Activated CD8-positive, alpha-beta memory T cell treated with anti-CD3 and anti-CD28 coated beads for 24 hours (primary cell): Measurements from ENCODE around the gene PLTP.
"Not testable (repeated sequence)": the region's sequence is repeated elsewhere in the genome, so short reads cannot be mapped to it uniquely, and the experiment has no call there.

Experiments
- DNase-seq: peaks from one replicate; pipeline ENCODE4 v3.0.0-alpha.2; 2020

Gene PLTP

GRCh38 chr20:45919542-45920399, 7.8 kb upstream of the PLTP start:
- DNase-seq = no peak

DNA sequence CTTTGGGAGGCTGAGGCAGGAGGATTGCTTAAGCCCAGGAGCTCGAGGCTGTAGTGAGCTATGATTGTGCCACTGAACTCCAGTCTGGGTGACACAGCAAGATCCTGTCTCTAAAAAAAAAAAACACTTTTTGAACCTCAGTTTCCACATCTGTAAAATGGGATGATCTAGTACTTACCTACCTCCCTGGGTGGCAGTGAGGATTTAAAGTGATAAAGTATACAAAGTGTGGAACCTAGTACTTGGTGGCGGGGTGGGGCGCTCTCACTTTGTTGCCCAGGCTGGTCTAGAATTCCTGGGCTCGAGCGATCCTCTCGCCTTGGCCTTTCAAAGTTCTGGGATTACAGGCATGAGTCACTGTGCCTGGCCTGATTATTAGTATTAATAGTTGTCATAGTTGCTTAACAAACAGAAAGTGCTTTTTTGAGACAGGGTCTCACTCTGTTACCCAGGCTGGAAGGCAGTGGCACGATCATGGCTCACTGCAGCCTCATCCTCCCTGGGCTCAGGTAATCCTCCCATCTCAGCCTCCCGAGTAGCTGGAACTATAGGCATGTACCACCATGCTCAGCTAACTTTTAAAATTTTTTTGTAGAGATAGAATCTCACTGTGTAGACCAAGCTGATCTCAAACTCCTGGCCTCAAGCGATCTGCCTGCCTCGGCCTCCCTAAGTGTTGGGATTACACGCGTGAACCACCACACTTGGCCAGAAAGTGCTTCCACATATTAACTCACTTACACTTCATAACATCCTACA, 7.0 kb upstream of the PLTP start:
- no peak for DNase-seq

GRCh38 chr20:45918182-45918737, 6.3 kb upstream of the PLTP start:
- no peak for DNase-seq

- no peak for DNase-seq
Measured at GRCh38 chr20:45917790-45918141, 5.8 kb upstream of the PLTP start.

DNA sequence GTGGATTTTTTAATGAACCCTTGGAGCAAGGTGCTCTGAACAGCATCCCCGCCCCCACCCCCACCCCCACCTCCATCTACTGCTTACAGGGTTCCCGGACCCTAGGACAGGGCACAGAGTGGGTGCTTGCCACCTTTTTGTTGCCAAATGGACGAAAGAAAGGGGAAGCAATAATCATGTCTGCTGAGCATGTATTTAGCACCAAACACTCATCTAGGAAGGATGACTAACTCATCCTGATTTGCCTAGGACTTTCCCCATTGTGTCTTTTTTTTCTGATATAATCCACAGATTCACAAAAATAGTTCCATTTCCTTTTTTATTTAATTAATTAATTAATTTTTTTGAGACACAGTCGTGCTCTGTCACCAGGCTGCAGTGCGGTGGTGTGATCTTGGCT, 1.2 kb upstream of the PLTP start:
- DNase-seq = no peak

GRCh38 chr20:45912344-45912682, 358 bp upstream of the PLTP start:
- no peak for DNase-seq

GRCh38 chr20:45910670-45911485, 1.1 kb downstream of the PLTP start:
- peak; percentile 100 for DNase-seq

DNA sequence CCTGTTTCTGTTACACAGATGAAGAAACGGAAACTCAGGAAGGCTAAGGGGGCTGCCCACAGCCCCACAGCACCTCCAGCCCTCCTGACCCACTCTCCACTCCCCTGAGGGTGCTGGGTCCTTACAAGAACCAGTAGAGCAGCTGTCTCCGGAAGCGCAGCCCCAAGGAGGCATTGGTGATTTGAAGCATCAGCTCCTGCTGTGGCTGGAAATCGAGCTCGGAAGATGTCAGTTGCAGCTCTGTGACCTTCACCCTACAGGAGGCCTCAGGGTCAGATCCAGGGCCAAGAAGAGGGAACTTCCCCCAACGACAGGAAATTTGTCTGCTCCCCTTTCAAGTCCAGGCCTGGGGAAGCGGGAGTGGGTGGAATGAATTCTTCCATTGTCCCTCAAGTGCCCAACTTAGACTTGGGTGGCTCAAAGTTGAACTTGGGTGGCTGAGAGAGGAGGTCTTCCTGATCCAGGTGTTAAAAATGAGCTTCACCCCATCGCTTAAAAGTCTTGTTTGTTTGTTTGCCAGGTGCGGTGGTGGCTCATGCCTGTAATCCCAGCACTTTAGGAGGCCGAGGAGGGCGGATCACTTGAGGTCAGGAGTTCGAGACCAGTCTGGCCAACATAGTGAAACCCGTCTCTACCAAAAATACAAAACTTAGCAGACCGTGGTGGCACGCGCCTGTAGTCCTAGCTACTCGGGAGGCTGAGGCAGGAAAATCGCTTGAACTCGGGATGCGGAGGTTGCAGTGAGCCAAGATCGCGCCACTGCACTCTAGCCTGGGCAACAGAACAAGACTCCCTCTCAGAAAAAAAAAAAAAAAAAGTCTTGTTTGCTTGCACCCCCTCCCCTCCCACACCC, 1.9 kb downstream of the PLTP start:
- no peak for DNase-seq

DNA sequence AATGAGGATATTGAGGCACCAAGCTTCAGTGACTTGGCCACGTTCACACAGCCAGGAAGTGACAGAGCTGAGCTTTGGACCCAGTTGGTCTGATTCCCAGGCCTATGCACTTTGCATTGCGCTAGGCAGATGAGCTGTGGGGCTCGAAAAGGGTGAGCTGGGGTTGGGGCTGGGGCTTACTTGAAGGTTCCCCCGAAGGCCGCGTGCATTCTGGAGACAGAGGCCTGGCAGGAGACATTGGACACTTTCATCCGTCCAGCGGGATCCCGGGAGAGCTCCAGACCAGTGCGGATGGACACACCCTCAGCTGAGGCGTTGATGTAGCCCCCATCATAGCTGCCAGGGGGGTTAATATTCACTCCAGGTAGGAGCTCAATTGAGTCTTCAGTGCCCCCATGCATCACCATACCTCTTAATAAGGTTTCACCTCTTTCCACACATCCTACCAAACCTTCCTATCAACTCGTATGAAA, 2.6 kb downstream of the PLTP start:
- no peak for DNase-seq

GRCh38 chr20:45908084-45908483, 3.9 kb downstream of the PLTP start:
- DNase-seq = no peak

DNA sequence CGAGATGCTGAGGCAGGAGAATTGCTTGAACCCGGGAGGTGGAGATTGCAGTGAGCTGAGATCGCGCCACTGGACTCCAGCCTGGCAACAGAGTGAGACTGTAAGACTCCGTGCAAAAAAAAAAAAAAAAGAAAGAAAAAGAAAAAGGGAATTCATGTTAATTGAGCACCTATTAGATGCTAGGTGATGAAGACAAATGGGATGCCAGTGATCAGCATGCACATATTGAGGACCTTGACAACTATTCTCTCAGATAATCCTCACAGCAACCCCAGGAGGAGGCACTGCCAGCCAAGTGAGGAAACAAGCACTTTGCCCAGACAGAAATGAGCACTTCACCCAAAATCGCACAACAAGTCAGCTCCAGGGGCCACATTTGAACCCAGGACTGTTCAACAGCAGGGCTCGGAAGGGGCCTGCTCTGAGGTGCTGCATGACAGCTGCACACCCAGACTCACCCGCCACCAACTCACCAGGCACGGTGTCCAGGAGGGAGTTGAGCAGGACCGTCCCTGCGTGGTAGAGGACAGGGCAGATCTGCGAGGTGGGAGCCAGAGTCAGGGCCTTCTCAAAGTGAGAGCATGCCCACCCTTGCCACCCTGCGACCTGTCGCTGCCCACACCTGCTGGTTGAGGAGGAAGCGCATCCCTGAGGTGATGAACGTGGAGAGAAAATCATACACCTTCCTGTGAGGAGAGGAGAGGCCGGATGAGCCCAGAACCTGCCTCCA, 4.6 kb downstream of the PLTP start:
- DNase-seq = no peak

DNA sequence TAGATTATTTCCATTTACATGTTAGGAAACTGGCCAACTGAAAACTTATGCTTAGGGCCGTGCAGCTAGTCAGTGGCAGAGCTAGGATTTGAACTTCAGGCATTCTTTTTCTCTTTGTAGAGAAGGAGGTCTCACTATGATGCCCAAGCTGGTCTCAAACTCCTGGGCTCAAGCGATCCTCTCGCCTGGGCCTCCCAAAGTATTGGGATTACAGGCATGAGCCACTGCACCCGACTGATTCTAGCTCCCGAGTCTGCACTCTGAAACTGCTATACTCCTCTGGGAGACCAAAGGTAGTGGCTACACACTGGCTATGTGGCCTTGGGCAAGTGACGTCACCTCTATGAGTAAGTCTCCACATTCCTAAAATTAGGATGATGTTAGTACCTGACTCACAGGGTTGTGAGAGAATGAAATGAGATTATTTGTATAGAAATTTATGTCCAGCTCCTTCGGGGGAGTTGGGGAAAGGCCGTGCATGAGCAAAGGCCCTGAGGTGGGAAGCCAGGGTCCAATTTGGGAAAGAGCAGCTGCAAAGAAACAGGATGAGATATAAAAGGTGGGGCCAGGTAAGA, 6.4 kb downstream of the PLTP start:
- no peak for DNase-seq

- no peak for DNase-seq
Measured at GRCh38 chr20:45904583-45905504, 7.1 kb downstream of the PLTP start.

DNA sequence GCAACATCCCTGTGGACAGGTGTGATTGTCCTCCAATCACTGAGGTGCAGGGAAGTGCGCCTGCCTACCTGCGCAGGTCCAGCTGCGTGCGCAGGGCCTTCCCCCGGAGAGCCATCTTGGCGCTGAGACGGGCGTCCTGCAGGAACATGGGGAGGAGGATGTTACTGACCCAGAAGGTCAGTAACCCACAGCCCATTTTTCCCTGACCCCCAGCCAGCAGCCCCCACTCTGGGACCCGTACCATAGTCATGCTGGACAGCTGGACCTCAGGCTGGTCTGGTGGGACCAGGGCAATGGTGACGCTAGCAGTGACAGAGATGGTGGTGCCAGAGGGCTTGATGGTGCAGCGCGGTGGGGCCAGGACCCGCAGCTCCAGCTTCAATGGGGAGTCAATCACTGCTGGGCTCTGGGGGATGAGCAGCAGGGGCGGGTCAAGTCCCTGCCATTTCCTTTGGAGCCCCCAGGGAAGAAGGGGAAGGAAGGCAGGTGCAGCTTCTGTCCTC, 9.7 kb downstream of the PLTP start:
- DNase-seq = no peak

DNA sequence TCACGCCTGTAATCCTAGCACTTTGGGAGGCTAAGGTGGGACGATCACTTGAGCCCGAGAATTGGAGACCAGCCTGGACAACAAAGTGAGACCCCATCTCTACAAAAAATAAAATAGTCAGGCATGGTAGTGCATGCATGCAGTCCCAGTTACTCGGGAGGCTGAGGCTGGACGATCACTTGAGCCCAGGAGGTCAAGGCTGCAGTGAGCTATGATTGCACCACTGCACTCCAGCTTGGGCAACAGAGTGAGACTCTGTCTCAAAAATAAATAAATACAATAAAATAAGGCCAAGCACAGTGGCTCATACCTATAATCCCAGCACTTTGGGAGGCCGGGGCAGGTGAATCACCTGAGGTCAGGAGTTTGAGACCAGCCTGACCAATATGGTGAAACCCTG, 10.6 kb downstream of the PLTP start:
- DNase-seq = not testable (repeated sequence)

DNA sequence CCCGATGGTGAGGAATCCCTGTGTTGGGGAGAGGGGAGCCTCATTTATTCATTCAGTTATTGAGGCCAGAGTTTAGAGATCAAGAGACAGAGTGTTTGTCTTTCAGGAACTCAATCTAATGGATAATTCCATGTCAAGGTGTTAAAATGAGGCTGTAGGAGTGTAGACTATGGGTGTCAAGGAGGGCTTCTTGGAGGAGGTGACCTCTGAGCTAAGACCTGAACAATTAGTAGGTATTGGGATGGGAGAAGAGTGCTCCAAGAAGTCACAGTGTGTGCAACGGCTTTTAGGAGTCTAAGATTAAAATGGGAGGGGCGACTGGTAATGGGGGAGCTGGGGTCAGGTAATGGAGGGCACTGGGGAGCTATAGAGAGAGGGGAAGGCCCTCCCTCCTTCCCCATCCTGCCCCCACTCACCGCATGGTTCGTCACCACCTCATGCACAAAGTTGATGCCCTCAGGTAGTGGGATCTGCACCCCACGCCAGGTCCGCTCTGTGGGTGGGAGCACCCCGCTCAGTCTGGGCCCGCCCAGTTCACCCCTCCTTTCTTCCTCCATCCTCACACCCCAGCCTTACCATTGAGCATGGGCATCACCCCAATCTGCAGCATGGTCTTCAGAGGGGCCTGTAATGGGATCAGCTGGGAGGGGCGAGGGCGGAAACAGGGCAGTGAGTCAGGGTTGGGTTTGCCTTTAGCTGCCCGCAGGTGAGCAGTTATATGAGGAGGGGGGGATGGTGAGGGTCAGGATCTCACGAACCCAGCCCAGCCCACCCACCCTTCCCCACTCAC, 12.7 kb downstream of the PLTP start:
- no peak for DNase-seq

DNA sequence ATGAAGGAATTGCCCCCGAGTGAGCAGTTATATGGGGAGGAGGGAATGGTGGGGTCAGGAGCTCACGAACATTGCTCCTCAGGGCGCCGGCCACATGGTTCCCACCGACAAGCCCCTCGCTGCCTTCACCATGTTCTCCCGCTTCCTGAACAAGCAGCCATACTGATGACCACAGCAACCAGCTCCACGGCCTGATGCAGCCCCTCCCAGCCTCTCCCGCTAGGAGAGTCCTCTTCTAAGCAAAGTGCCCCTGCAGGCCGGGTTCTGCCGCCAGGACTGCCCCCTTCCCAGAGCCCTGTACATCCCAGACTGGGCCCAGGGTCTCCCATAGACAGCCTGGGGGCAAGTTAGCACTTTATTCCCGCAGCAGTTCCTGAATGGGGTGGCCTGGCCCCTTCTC, 13.7 kb downstream of the PLTP start:
- no peak for DNase-seq

- no peak for DNase-seq
Measured at GRCh38 chr20:45897692-45898091, 14.3 kb downstream of the PLTP start.

- no peak for DNase-seq
Measured at GRCh38 chr20:45897289-45897688, 14.7 kb downstream of the PLTP start.
